Smooth muscle cell (in vitro differentiated cells): Measurements from ENCODE around the gene PHPT1. TPM values are rescaled to one million over a fixed set of nuclear protein-coding genes. Genes with fewer than 3 reads are reported as not detected.
"Not testable (repeated sequence)": the region's sequence is repeated elsewhere in the genome, so short reads cannot be mapped to it uniquely, and the experiment has no call there.

Experiments
- DNase-seq: peaks from one replicate; lab custom pipeline; 2025; ENCODE audit not compliant: unreplicated experiment; lab: John Stamatoyannopoulos, UW
- H2AFZ ChIP-seq: fragments of 200-600 bp; sonication (generic); 2 replicates; pipeline ENCODE4 v1.6.0; 2016; ENCODE audit warnings: antibody characterized with exemption, low read depth, mild to moderate bottlenecking
- H3F3A ChIP-seq: fragments of 200-600 bp; sonication (generic); 2 replicates; pipeline ENCODE4 v1.6.0; 2017; ENCODE audit warnings: antibody characterized with exemption, low read depth
- H3K27ac ChIP-seq: fragments of 200-600 bp; sonication (generic); 2 replicates; pipeline ENCODE4 v1.5.1; 2016; ENCODE audit warnings: low read depth, mild to moderate bottlenecking
- H3K27me3 ChIP-seq: fragments of 200-600 bp; sonication (generic); 2 replicates; pipeline ENCODE4 v1.6.1; 2016; ENCODE audit warnings: low read depth, mild to moderate bottlenecking
- H3K36me3 ChIP-seq: fragments of 200-600 bp; sonication (generic); 2 replicates; pipeline ENCODE4 v1.5.1; 2016; ENCODE audit warnings: low read depth
- H3K4me1 ChIP-seq: fragments of 200-600 bp; sonication (generic); 2 replicates; pipeline ENCODE4 v1.5.1; 2016; ENCODE audit warnings: low read depth
- H3K4me2 ChIP-seq: fragments of 200-600 bp; sonication (generic); 2 replicates; pipeline ENCODE4 v1.6.0; 2016; ENCODE audit warnings: mild to moderate bottlenecking
- H3K4me3 ChIP-seq: fragments of 200-600 bp; sonication (generic); 2 replicates; pipeline ENCODE4 v1.5.1; 2016; ENCODE audit warnings: mild to moderate bottlenecking
- H3K79me2 ChIP-seq: fragments of 200-600 bp; sonication (generic); 2 replicates; pipeline ENCODE4 v1.6.0; 2016; ENCODE audit warnings: low read depth, mild to moderate bottlenecking
- H3K9ac ChIP-seq: fragments of 200-600 bp; sonication (generic); 2 replicates; pipeline ENCODE4 v1.6.0; 2016; ENCODE audit warnings: low read depth
- H3K9me3 ChIP-seq: fragments of 200-600 bp; sonication (generic); replicated peaks from 2 replicates; pipeline ENCODE4 v1.5.1; 2016; ENCODE audit warnings: low read depth
- H4K20me1 ChIP-seq: fragments of 200-600 bp; sonication (generic); 2 replicates; pipeline ENCODE4 v1.6.0; 2016; ENCODE audit warnings: low read depth
- WGBS: methylation state at CpG from one replicate; pipeline ENCODE4 v1.1.7; 2016; ENCODE audit warnings: low lambda C conversion rate; 5-methylcytosine and 5-hydroxymethylcytosine counted together
- polyA plus RNA-seq: library from polyadenylated mRNA; unstranded; fragments of >200 nt; fragmentation: Nextera tagmentation; extraction: Ambion mirVana; gene quantifications from 2 replicates; pipeline ENCODE4 v1.2.1, GENCODE V29; 2016
- total RNA-seq: library from RNA; depleted of rRNA; stranded (reverse); fragments of >200 nt; gene quantifications from 2 replicates; pipeline ENCODE4 v1.2.3, GENCODE V29; 2014
- TF ChIP-seq, protein P1 (sequence below): fragments of 200-600 bp; sonication (generic); IDR thresholded peaks from 2 replicates; pipeline ENCODE4 v1.5.1; 2017; ENCODE audit warnings: borderline replicate concordance, mild to moderate bottlenecking, antibody characterized with exemption; ENCODE audit not compliant: insufficient read depth, poor library complexity, severe bottlenecking

Gene PHPT1
- total and polyA plus RNA-seq, 2 experiments from 2014 or later, result 173 to 381 TPM

DNA sequence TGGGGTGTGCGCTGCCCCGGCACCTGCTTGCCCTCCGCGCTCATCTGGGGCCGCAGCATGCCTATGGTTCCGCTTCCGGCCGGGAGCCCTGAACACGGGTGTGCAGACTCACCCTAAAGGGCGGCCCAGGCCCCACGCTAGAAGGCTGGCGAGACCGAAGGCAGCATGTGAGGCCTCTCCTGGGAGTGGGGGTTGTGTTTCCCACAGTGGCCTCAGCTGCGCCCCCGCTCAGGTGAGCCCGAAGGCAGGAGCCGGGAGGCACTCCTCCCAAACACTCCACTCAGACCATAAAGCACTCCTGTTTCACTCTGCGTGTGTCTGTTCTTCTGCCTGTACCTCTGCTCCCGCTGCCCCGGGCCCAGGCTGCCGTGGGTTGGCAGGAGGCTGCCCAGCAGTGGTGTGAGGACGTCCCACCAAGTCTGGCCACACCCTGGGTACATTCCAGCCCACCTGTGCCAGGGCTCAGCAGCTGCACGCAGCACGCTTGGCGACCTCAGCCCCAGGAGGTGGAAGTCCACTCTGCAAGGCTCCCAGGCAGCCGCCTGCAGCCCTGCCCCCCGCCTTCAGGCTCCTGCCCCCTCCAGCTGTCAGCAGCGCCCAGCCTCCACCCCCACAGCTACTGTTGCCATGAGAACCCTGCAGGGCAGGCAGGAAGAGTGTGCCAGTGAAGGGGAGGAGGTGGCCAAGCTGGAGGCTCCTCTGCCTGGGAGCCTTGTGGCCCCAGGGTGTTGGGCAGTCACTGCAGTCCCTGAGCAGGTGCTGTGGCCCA lies 8.1 kb upstream of the PHPT1 start:
- WGBS, result 75% methylated on average over 28 of the region's 28 CpGs
- Histone ChIP-seq H3K27ac (no peak overlapping the region), H2AFZ (no peak overlapping the region), H3K36me3 (no peaks in the 10 kb centered on the region), H3K9ac (no peak overlapping the region), H3K4me2 (peak overlapping the region; percentile 59), H4K20me1 (peaks cover 26% of the 10 kb centered on the region), H3K4me1 (peaks cover 21% of the 10 kb centered on the region), H3K79me2 (no peaks in the 10 kb centered on the region), H3F3A (peaks cover 10% of the 10 kb centered on the region), H3K4me3 (no peak overlapping the region), H3K9me3 (no peaks in the 10 kb centered on the region), H3K27me3 (no peaks in the 10 kb centered on the region)
- TF ChIP-seq, protein P1, sequence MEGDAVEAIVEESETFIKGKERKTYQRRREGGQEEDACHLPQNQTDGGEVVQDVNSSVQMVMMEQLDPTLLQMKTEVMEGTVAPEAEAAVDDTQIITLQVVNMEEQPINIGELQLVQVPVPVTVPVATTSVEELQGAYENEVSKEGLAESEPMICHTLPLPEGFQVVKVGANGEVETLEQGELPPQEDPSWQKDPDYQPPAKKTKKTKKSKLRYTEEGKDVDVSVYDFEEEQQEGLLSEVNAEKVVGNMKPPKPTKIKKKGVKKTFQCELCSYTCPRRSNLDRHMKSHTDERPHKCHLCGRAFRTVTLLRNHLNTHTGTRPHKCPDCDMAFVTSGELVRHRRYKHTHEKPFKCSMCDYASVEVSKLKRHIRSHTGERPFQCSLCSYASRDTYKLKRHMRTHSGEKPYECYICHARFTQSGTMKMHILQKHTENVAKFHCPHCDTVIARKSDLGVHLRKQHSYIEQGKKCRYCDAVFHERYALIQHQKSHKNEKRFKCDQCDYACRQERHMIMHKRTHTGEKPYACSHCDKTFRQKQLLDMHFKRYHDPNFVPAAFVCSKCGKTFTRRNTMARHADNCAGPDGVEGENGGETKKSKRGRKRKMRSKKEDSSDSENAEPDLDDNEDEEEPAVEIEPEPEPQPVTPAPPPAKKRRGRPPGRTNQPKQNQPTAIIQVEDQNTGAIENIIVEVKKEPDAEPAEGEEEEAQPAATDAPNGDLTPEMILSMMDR, result peak; percentile 2
- peak; percentile 21 for DNase-seq

DNA sequence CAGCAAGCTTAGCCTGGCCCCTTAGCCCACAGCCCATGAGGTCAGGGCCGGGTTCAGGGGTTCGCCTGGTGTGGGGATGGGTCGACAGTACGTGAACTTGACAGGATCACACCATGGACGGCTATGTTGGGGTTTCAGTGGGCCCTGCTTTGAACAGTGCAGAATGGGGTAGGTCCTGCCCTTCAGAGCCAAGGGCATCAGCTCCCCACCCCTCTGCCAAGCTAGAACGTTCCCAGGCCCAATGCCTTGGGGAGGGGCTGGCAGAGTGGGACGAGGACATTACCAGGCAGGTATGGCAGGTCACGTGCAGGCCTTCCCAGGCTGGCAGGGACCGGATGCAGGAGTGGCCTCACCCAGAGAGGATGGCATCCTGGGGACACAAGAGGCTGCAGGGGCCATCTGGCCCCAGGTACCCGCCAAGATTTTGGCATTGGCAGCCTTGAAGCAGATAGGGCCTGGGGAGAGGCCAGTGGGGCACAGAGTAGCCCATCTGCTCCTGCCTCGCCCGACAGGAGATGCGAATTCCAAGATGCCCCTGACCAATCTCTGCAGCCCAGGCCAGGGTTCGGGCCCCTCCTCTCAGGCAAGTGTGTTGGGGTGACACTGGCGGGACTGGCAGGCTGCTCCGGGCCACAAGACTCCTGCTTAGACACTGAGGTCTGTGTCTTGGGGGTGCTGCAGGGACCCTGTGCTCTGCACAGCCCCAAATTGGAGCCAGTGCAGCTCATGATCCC lies 7.4 kb upstream of the PHPT1 start:
- H3K36me3 ChIP-seq, H3F3A ChIP-seq, H3K9ac ChIP-seq, H3K9me3 ChIP-seq, H3K27me3 ChIP-seq, H3K79me2 ChIP-seq, H3K27ac ChIP-seq, H2AFZ ChIP-seq, DNase-seq: not testable (repeated sequence)
- Histone ChIP-seq H4K20me1 (peaks cover 26% of the 10 kb centered on the region), H3K4me1 (peaks cover 21% of the 10 kb centered on the region), H3K4me2 (peak overlapping the region; percentile 81), H3K4me3 (peak overlapping the region; percentile 55)
- WGBS, result 64% methylated on average over 16 of the region's 16 CpGs

DNA sequence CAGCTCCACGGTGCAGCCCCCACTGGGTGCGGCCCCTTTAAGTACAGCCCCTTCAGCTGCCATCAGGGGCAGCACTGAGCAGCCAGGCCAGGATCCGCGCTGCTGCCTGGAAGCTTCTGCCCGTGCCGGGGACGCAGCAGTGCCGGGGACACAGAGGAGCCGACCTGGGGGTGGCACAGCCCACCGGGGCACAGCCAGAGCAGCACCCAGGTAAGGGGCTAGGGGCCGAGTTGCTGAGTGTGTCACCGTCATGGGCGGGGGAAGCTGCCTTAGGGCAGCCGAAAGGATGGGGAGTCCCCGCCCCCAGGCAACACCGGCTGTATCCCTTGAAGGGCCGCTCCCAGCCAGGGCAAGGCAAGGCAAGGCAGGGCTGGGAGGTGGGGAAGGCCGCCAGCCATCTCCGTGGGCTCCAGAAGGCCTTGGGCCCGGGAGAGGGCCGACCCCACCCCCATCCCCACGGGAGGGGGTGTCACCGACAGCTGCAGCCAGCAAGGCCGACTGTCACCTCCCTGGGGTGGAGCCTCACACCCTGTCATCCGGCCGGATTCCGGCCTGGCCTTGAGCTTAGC lies 6.7 kb upstream of the PHPT1 start, which contains the start of gene AJM1:
Gene AJM1 (plus strand): TSS at position 99 of the 569 bp plus-strand sequence. CDS start 1,937 bp downstream, outside the sequence.
- H3K9ac ChIP-seq, H3K27me3 ChIP-seq, H3K79me2 ChIP-seq, H3F3A ChIP-seq, H3K27ac ChIP-seq, H3K36me3 ChIP-seq, H3K9me3 ChIP-seq, H2AFZ ChIP-seq: not testable (repeated sequence)
- Histone ChIP-seq H3K4me2 (peak within 1 kb of the TSS; percentile 81), H3K4me3 (peak within 1 kb of the TSS; percentile 55), H3K4me1 (peaks cover 24% of the 10 kb centered on the region), H4K20me1 (peaks cover 26% of the 10 kb centered on the region)
- TF ChIP-seq, protein P1, result peak; percentile 81
- DNase-seq, result peak; percentile 57
- 5% methylated on average over 26 of the region's 27 CpGs for WGBS

DNA sequence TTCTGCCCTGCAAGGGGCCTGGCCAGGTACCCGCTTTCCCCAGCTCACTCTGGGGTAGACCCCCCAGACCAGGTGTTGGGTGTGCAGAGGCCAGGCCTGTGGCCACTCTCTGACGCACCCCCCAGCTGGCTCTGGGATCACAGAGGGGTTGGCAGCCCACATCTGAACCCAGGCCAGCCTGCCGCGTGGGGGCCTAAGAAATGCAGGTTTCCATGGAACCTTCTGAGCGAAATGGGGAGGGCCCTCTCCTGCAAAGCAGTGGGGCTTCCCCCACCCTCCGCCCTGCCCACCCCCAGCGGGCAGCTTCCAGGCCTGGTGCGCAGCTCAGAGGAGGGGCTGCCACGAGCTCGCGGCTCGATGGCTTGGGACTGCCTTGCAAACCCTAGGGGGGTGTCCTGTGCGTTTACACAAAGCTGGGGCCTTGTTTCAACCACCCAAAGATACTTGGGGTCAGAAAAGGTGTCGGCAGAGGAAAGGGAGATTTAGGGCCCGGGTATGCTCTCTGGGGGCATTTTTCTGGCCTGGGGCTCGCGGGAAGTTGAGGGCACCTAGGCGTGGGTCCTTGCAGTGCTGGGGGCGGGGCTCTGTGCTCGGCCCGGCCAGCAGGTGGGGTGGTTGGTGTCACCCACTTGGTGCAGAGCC lies 5.9 kb upstream of the PHPT1 start:
- H3K4me1 ChIP-seq, result peaks cover 24% of the 10 kb centered on the region
- peak overlapping the region; percentile 81 for H3K4me2 ChIP-seq
- peaks cover 26% of the 10 kb centered on the region for H4K20me1 ChIP-seq
- not testable (repeated sequence) for H3K4me3 ChIP-seq, H3K36me3 ChIP-seq, H3K9me3 ChIP-seq, H3F3A ChIP-seq, H3K27me3 ChIP-seq, H3K9ac ChIP-seq, H3K27ac ChIP-seq, DNase-seq, H3K79me2 ChIP-seq, H2AFZ ChIP-seq
- WGBS, result 80% methylated on average over 20 of the region's 21 CpGs
